ENCODE measurements around the gene NELFCD.
"Not testable (repeated sequence)": the region's sequence is repeated elsewhere in the genome, so short reads cannot be mapped to it uniquely, and the experiment has no call there.

Gene NELFCD

DNA sequence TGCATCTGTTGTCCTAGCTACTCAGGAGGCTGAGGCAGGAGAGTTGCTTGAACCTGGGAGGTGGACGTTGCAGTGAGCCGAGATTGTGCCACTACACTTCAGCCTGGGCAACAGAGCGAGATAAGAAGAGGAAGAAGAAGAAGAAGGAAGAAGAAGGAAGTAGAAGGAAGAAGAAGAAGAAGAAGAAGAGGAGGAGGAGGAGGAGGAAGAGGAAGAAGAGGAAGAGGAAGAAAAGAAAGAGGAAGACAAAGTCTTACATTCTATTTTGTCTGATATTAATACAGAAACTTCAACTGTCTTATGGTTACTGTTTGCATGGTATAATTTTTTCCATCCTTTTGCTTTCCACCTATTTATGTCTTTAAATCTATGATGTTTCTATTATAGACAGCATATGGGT is 7.2 kb upstream of the NELFCD start:
- DNase-seq: no peak

- no peak for DNase-seq
Measured at GRCh38 chr20:58975353-58975752, 5.7 kb upstream of the NELFCD start.

- DNase-seq: no peak
Measured at GRCh38 chr20:58976061-58976730, 4.9 kb upstream of the NELFCD start.

DNA sequence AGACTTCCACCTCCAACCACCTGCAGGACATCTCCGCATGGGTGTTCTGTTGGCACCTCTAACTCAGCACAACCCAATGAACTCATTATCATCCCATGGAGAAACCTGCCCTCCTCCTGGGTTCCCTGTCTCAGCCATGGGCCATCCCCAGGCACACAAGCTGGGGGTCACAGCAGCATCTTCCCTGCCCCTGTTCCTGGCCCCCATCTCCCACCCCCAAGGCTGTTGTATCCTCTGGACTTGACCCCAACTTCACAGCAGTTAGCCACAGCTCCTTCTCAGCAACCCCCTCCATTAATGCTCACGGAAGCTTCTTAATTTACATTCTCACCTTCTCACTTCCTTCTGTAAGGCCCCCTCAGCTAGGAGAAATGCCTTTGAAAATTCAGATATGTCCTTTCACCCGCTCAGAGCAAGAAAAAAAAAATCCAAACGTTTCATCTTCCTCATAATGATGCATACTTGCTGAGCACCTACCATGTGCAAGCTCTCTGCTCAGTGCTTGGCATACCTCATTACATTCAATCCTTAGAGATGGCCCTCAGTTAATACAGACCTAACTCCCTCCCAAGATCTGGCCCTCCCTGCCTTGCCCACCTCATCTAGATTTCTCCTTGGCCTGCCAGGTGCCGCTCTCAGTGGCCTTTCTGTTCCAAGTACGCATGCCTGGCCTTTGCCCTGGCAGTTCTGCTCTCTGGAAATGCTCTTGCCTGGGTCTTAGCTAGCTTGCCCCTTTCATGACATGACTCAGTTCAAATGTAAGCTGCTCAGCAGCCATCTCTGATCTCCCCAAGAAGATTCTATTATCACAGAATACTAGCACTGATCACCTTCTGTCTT is 2.5 kb upstream of the NELFCD start:
- DNase-seq: no peak

GRCh38 chr20:58981628-58982364 is 740 bp downstream of the NELFCD start:
- no peak for DNase-seq

DNA sequence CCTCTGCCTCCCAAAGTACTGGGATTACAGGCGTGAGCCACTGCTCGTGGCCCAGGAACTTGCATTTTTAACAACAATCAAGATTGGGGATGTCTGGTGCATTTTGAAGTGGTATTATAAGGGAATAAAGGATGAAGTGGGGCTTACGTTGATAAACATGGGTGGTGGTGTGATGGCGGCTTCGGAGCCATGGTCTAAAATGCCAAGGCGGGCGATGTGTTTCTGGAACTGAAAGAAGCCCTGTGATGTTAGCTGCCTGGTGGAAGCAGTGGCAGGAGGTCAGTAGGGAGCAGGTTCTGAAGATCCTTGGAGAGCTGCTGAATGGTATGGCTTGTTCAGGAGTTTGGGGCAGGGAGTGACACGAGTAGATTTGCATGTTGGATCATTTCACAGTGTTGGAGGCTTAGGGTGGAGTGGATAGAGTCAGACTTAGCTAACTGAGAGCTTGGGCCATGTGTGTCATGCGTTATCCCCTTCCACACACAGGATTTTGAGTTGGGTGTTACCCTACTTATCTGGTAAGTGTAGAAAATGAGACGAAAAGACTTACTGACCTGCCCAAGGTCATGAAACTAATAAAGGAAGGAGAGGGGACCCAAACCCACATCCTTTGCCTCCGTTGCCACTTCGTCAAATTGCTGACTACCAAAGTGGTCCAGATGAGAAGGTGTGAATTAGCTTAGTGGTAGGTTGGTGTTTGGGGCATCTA is 1.5 kb downstream of the NELFCD start:
- DNase-seq: peak; percentile 60

DNA sequence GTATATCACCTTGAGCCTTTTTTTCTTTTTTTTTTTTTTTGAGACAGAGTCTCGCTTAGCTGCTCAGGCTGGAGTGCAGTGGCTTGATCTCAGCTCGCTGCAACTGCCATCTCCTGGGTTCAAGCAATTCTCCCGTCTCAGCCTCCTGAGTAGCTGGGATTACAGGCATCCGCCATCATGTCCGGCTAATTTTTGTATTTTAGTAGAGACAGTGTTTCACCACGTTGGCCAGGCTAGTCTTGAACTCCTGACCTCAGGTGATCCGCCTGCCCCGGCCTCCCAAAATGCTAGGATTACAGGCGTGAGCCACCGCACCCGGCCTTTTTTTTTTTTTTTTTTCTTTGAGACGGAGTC is 2.0 kb downstream of the NELFCD start:
- not testable (repeated sequence) for DNase-seq

DNA sequence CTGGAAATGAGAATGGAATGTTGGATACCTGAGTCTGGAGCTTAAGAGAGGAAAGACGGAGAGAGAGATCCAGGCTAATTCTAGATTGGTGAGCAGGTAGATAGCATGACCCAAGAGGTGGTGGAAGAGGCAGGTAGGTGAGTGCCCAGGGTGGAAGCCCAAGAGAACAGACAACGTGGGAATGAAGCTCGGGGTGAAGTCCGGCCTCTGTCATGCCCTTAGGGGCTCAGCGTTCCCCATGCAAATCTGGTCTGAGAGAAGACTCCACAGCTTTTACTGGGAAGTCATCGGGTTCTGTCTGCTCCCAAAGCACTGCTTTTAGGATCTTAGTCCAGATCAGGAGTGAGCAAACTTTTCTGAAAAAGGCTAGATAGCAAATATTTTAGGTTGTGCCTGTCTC is 3.6 kb downstream of the NELFCD start:
- DNase-seq: no peak

DNA sequence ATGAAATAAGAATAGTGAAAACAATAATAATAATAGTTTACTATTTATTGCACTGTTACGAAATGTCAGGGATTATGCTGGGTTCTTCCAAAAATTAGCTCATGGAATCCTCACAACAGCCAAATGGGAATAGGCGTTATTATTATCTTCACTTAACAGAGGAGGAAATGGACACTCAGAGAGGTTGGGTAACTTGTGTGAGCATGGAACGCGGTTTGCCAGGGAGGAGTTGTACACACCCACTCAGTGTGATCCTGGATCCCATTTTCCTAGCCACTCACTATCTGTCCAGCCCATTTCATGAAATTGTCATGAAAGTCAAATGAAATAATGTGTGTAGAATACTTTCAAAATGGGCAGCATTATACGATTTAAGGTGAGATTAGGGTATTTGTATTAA is 4.6 kb downstream of the NELFCD start:
- DNase-seq: no peak

DNA sequence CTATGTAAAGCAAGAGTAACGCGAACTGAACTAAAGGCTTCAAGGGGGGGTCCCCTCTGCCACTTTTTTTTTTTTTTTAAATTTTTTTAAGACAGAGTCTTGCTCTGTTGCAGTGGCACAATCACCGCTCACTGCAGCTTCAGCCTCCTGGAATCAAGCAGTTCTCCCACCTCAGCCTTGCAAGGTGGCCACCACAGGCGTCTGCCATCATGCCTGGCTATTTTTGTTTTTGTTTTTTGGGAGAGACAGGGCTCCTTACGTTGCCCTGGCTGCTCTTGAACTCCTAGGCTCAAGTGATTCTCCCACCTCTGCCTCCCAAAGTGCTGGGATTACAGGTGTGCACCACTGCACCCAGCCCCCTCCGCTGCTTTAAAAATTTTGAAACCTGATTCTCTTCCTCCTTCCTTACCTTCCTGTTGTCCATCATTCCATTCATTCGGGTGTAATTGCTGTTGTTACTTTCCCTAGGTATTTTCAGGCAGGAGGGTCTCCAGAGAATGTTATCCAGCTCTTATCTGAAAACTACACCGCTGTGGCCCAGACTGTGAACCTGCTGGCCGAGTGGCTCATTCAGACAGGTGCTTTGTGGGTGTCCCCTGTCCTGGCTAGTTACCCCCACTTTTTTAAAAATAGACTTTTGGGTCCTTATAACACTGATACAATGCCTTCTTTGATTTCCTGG is 5.4 kb downstream of the NELFCD start:
- DNase-seq: no peak

GRCh38 chr20:58986968-58987517 is 6.0 kb downstream of the NELFCD start:
- DNase-seq: no peak

GRCh38 chr20:58987790-58988564 is 6.9 kb downstream of the NELFCD start:
- no peak for DNase-seq

GRCh38 chr20:58988565-58988882 is 7.5 kb downstream of the NELFCD start:
- DNase-seq: no peak

GRCh38 chr20:58989196-58989595 is 8.1 kb downstream of the NELFCD start:
- no peak for DNase-seq

DNA sequence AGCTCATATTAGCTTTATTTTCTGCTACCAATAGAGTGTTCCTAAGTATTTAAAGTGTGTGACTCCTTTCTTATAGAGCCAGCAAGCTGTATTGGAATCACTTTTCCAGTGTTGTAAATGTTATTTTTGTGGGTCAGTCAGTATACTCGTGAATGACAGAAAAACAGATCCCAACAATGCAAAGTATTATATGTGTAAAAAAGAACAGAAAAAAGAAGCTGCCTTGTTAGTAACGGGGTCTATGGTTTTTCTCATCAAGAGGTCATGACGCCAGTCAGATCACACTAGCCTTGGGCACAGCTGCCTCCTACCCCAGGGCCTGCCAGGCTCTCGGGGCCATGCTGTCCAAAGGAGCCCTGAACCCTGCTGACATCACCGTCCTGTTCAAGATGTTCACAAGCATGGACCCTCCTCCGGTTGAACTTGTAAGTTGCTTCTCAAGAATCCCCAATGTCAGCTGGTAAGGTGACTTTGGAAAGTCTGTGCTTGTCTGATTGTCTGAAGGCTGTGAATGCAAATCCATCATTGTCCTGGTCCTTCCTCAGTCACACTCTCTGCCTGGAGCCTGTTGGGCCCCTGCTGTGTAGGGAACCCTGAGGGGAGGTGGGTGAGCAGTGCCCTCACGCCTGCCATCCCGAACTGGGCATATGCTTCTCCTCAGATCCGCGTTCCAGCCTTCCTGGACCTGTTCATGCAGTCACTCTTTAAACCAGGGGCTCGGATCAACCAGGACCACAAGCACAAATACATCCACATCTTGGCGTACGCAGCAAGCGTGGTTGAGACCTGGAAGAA is 9.8 kb downstream of the NELFCD start:
- no peak for DNase-seq

GRCh38 chr20:58991715-58992114 is 10.7 kb downstream of the NELFCD start:
- DNase-seq: no peak

- no peak for DNase-seq
Measured at GRCh38 chr20:58992911-58993310, 11.9 kb downstream of the NELFCD start.

DNA sequence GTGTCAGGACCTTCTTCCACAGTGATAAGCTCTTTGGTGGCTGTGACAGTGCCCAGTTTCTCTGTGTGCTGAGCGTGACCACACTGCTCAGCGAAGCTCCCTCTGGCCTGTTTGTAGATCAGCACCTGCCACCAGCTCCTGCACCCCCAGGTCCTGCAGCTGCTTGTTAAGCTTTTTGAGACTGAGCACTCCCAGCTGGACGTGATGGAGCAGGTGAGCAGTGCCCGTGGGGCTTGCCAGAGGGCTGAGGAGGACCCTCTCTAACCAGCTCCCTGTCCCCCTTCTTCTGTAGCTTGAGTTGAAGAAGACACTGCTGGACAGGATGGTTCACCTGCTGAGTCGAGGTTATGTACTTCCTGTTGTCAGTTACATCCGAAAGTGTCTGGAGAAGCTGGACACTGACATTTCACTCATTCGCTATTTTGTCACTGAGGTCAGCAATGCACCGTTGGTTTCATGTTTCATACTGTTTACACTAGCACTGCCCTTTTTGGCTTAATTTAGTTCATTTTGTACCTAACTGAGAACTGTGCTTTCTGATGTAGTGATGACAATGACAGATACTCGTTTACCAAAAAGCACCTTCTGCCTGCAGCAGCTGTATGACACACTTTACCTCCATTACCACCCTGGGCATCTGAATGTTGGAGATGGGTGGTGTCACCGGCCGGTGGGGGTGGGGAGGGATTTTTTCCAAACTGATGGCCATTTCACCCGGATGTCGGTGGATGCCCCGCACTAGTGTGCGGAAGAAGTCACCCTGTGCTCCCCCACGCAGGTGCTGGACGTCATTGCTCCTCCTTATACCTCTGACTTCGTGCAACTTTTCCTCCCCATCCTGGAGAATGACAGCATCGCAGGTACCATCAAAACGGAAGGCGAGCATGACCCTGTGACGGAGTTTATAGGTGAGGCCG is 12.5 kb downstream of the NELFCD start:
- DNase-seq: no peak

GRCh38 chr20:58994390-58995159 is 13.5 kb downstream of the NELFCD start:
- DNase-seq: no peak

Measured in CD4-positive, alpha-beta T cell treated with Interleukin-21 for 1 hour (primary cell).